Endothelial cell of umbilical vein (primary cell): Measurements from ENCODE around the gene MALRD1. TPM values are rescaled to one million over a fixed set of nuclear protein-coding genes. Genes with fewer than 3 reads are reported as not detected.

ENCODE experiments used
- BruUV-seq: library from RNA; stranded (reverse); fragments of 400-500 nt; replicated peaks from 2 replicates; lab custom pipeline; 2021; lab: Mats Ljungman, UMichigan
- CTCF ChIA-PET: fragments of 300-600, 350-600 bp; sonication (Branson Sonifier 250); formaldehyde crosslinking; loops from one replicate; lab custom pipeline; 2021; ENCODE audit warnings: antibody characterized with exemption, inconsistent platforms; lab: Charles Lee
- POLR2A ChIA-PET: fragments of 300-600, 350-600 bp; sonication (Branson Sonifier 250); formaldehyde crosslinking; loops from one replicate; lab custom pipeline; 2021; ENCODE audit warnings: antibody characterized with exemption, inconsistent platforms; lab: Charles Lee
- DNase-seq: peaks from one replicate; pipeline ENCODE4 v3.0.0-alpha.2; 2011; ENCODE audit warnings: low read depth, low spot score
- FAIRE-seq: peaks from 2 replicates; lab custom pipeline; 2011; peaks lifted over from hg19 to GRCh38; lab: Jason Lieb, UNC
- H2AFZ ChIP-seq: 2 replicates; pipeline ENCODE4 v1.6.0; 2012; ENCODE audit warnings: low read depth, low read length, control low read depth, inconsistent platforms
- H3K27ac ChIP-seq: 2 replicates; pipeline ENCODE4 v1.5.1; 2011; ENCODE audit warnings: low read depth, mild to moderate bottlenecking, control low read depth, low read length, moderate library complexity; ENCODE audit not compliant: insufficient read depth
- H3K27me3 ChIP-seq, 2 experiments: 2 replicates each; pipeline versions ENCODE4 v1.6.0 to v1.6.1; 2011; ENCODE audit warnings: low read length in 2 of 2, mixed read lengths in 1 of 2; ENCODE audit not compliant: control insufficient read depth in 2 of 2, insufficient read depth in 2 of 2
- H3K36me3 ChIP-seq, 2 experiments: 2 replicates in 1 of 2; 3 replicates in 1 of 2; pipeline ENCODE4 v1.5.1; 2011; ENCODE audit warnings: low read length in 2 of 2, mild to moderate bottlenecking in 1 of 2, moderate library complexity in 1 of 2; ENCODE audit not compliant: control insufficient read depth in 2 of 2, insufficient read depth in 2 of 2; ENCODE audit errors: extremely low read depth in 1 of 2
- H3K4me1 ChIP-seq: 3 replicates; pipeline ENCODE4 v1.5.1; 2011; ENCODE audit warnings: mild to moderate bottlenecking, low read length; ENCODE audit not compliant: control insufficient read depth, insufficient read depth; ENCODE audit errors: extremely low read depth
- H3K4me2 ChIP-seq: 2 replicates; pipeline ENCODE4 v1.6.1; 2011; ENCODE audit warnings: low read length, control low read depth, mixed read lengths; ENCODE audit not compliant: insufficient read depth
- H3K4me3 ChIP-seq, 3 experiments: fragments of 200-600 bp in 1 of 3; sonication (generic), shearing (Covaris generic) in 1 of 3; replicated peaks in 1 of 3; 2 replicates each; pipeline ENCODE4 v1.5.1; 2011 to 2016; ENCODE audit warnings: control low read depth in 3 of 3, low read length in 3 of 3, mild to moderate bottlenecking in 2 of 3, inconsistent platforms in 1 of 3, low read depth in 1 of 3, moderate library complexity in 1 of 3; ENCODE audit not compliant: insufficient read depth in 1 of 3
- H3K79me2 ChIP-seq: 2 replicates; pipeline ENCODE4 v1.6.0; 2012; ENCODE audit warnings: low read length, inconsistent platforms; ENCODE audit not compliant: control insufficient read depth, insufficient read depth
- H3K9ac ChIP-seq: replicated peaks from 2 replicates; pipeline ENCODE3; 2011; ENCODE audit warnings: low read length, control low read depth; ENCODE audit not compliant: insufficient read depth; ENCODE audit errors: extremely low read depth
- H3K9me1 ChIP-seq: replicated peaks from 3 replicates; pipeline ENCODE4 v1.6.0; 2011; ENCODE audit warnings: mild to moderate bottlenecking, low read length; ENCODE audit not compliant: control insufficient read depth, insufficient read depth; ENCODE audit errors: extremely low read depth
- H3K9me3 ChIP-seq: replicated peaks from 2 replicates; pipeline ENCODE4 v1.5.1; 2012; ENCODE audit warnings: low read length, inconsistent platforms; ENCODE audit not compliant: control insufficient read depth, insufficient read depth
- H4K20me1 ChIP-seq: replicated peaks from 2 replicates; pipeline ENCODE3; 2011; ENCODE audit warnings: mild to moderate bottlenecking, low read length; ENCODE audit not compliant: control insufficient read depth, insufficient read depth; ENCODE audit errors: extremely low read depth
- EZH2 ChIP-seq: IDR thresholded peaks from 2 replicates; pipeline ENCODE4 v1.6.1; 2012; ENCODE audit warnings: borderline replicate concordance, low read depth, mild to moderate bottlenecking, moderate library complexity, low read length, inconsistent platforms; ENCODE audit not compliant: severe bottlenecking
- FOS ChIP-seq: IDR thresholded peaks from 2 replicates; pipeline ENCODE4 v1.6.1; 2011; ENCODE audit warnings: mild to moderate bottlenecking, low read length, moderate library complexity, borderline replicate concordance; ENCODE audit not compliant: insufficient read depth
- GATA2 ChIP-seq: IDR thresholded peaks from 2 replicates; pipeline ENCODE4 v1.7.0; 2011; ENCODE audit warnings: low read depth, mild to moderate bottlenecking, moderate library complexity, mixed read lengths, low read length; ENCODE audit not compliant: insufficient read length, insufficient read depth
- JUN ChIP-seq: IDR thresholded peaks from 2 replicates; pipeline ENCODE4 v1.6.1; 2011; ENCODE audit warnings: borderline replicate concordance, low read depth; ENCODE audit not compliant: insufficient read length, insufficient read depth
- MAX ChIP-seq: IDR thresholded peaks from 2 replicates; pipeline ENCODE4 v1.6.1; 2011; ENCODE audit not compliant: insufficient read depth, insufficient read length
- MYC ChIP-seq: IDR thresholded peaks from one replicate; pipeline ENCODE4 v1.6.1; 2011; ENCODE audit warnings: mild to moderate bottlenecking, low read depth, low read length
- POLR2A ChIP-seq: IDR thresholded peaks from 2 replicates; pipeline ENCODE4 v1.6.1; 2012; ENCODE audit warnings: low read depth, mild to moderate bottlenecking, control low read depth, low read length
- POLR2AphosphoS5 ChIP-seq: IDR thresholded peaks from 2 replicates; pipeline ENCODE4 v1.6.1; 2012; ENCODE audit warnings: low read depth, mild to moderate bottlenecking, control low read depth, low read length, moderate library complexity; ENCODE audit not compliant: insufficient read depth
- dilution Hi-C: fragments of 300-500 bp; cut with MboI; formaldehyde crosslinking; loops from one replicate; pipeline ENCODE4 v1.15.0; 2019; ENCODE audit warnings: low sequenced_read_pairs; ENCODE audit not compliant: extremely low pct_ligation_motif_present
- intact Hi-C: fragments of 100-400 bp; cut with micrococcal nuclease; formaldehyde crosslinking; loops from one replicate; pipeline ENCODE4 v1.10.0; 2022
- polyA plus RNA-seq, 4 experiments: library from polyadenylated mRNA; depleted of rRNA in 3 of 4; stranded (reverse) in 3 of 4; unstranded in 1 of 4; fragments of >200 nt; gene quantifications; 2 replicates each; pipeline versions ENCODE4 v1.2.1 to v1.2.3, GENCODE V29; 2011 to 2012; ENCODE audit warnings: missing spikeins in 1 of 4
- total RNA-seq: library from RNA; stranded (reverse); gene quantifications from 2 replicates; pipeline ENCODE4 v1.2.3, GENCODE V29; 2021
- TF ChIP-seq, protein P1 (sequence below), 2 donors: IDR thresholded peaks; 1 replicate in 1 of 2; 2 replicates in 1 of 2; pipeline ENCODE4 v1.5.1; 2011; ENCODE audit warnings: low read length in 2 of 2, mild to moderate bottlenecking in 2 of 2, moderate library complexity in 2 of 2, control low read depth in 1 of 2, inconsistent platforms in 1 of 2, low read depth in 1 of 2; ENCODE audit not compliant: insufficient read depth in 1 of 2; ENCODE audit errors: extremely low read depth in 1 of 2

The MALRD1 gene
- total and polyA plus RNA-seq, 2 donors (not counting 3 experiments of a cell fraction or from before 2014, with no cell fraction given): not detected

- intact Hi-C loops: no loop called here
- H2AFZ ChIP-seq: no peak overlapping the region
- H3K4me2 ChIP-seq: no peak overlapping the region
- dilution Hi-C loops: no loop called here
- no TSS peak for BruUV-seq
- no peak for TF ChIP-seq JUN
- no peak for TF ChIP-seq POLR2AphosphoS5
- TF ChIP-seq MYC: no peak
- no peak for TF ChIP-seq FOS
- TF ChIP-seq EZH2: no peak
- TF ChIP-seq MAX: no peak
- no peak for TF ChIP-seq GATA2
- TF ChIP-seq, protein P1, sequence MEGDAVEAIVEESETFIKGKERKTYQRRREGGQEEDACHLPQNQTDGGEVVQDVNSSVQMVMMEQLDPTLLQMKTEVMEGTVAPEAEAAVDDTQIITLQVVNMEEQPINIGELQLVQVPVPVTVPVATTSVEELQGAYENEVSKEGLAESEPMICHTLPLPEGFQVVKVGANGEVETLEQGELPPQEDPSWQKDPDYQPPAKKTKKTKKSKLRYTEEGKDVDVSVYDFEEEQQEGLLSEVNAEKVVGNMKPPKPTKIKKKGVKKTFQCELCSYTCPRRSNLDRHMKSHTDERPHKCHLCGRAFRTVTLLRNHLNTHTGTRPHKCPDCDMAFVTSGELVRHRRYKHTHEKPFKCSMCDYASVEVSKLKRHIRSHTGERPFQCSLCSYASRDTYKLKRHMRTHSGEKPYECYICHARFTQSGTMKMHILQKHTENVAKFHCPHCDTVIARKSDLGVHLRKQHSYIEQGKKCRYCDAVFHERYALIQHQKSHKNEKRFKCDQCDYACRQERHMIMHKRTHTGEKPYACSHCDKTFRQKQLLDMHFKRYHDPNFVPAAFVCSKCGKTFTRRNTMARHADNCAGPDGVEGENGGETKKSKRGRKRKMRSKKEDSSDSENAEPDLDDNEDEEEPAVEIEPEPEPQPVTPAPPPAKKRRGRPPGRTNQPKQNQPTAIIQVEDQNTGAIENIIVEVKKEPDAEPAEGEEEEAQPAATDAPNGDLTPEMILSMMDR (IDR thresholded peaks at IDR 0.05; ENCODE audit: extremely low read depth in 1 of 2, insufficient read depth in 1 of 2, low read depth in 1 of 2, low read length in 2 of 2): no peak
- TF ChIP-seq POLR2A: no peak
- ChIA-PET CTCF (no interaction called here), POLR2A (no interaction called here)
- no peaks in the 10 kb centered on the region for H3K4me1 ChIP-seq
- H3K9me1 ChIP-seq: no peaks in the 10 kb centered on the region
- no peaks in the 10 kb centered on the region for H3K36me3 ChIP-seq
- FAIRE-seq (no peak), DNase-seq (no peak)
- peaks cover 5% of the 10 kb centered on the region for H3K9me3 ChIP-seq
- H3K79me2 ChIP-seq: no peaks in the 10 kb centered on the region
- no peaks in the 10 kb centered on the region for H4K20me1 ChIP-seq
- no peak overlapping the region for H3K27ac ChIP-seq
- no peaks in the 10 kb centered on the region for H3K27me3 ChIP-seq
- no peak overlapping the region for H3K4me3 ChIP-seq
- no peak overlapping the region for H3K9ac ChIP-seq
Measured at GRCh38 chr10:19480353-19480752, 431.8 kb downstream of the MALRD1 start.
